Measurements from ENCODE around the gene GFRAL.
A peak's percentile ranks its signal among the peaks of the same experiment; 100 is the strongest.
"Not testable (repeated sequence)": the region's sequence is repeated elsewhere in the genome, so short reads cannot be mapped to it uniquely, and the experiment has no call there.

GFRAL gene

GRCh38 chr6:55290736-55291135 is 36.5 kb upstream of the GFRAL start:
- no peaks in the 10 kb centered on the region for H3K36me3 ChIP-seq (ENCODE audit: low read depth)
- no peaks in the 10 kb centered on the region for H3K4me1 ChIP-seq (ENCODE audit: insufficient read depth, poor library complexity, severe bottlenecking)
- ATAC-seq (ENCODE audit: low read depth) = no peak
- no peak overlapping the region for H3K27ac ChIP-seq (ENCODE audit: poor library complexity, severe bottlenecking)
- no peaks in the 10 kb centered on the region for H3K9me3 ChIP-seq (ENCODE audit: severe bottlenecking)
- no peaks in the 10 kb centered on the region for H3K27me3 ChIP-seq (ENCODE audit: insufficient read depth, poor library complexity, severe bottlenecking)
- no peak overlapping the region for H3K4me3 ChIP-seq (ENCODE audit: severe bottlenecking)
- DNase-seq (ENCODE audit: low spot score) = no peak
- no peak for TF ChIP-seq CTCF (IDR thresholded peaks at IDR 0.05; ENCODE audit: poor library complexity, severe bottlenecking)

GRCh38 chr6:55293116-55293515 is 34.2 kb upstream of the GFRAL start:
- Histone ChIP-seq H3K4me1 (ENCODE audit: insufficient read depth, poor library complexity, severe bottlenecking) (no peaks in the 10 kb centered on the region), H3K9me3 (ENCODE audit: severe bottlenecking) (peaks cover 3% of the 10 kb centered on the region), H3K27me3 (ENCODE audit: insufficient read depth, poor library complexity, severe bottlenecking) (no peaks in the 10 kb centered on the region), H3K36me3 (ENCODE audit: low read depth) (no peaks in the 10 kb centered on the region), H3K4me3 (ENCODE audit: severe bottlenecking) (no peak overlapping the region), H3K27ac (ENCODE audit: poor library complexity, severe bottlenecking) (no peak overlapping the region)
- peak; percentile 56 for TF ChIP-seq CTCF (IDR thresholded peaks at IDR 0.05; ENCODE audit: poor library complexity, severe bottlenecking)
- no peak for ATAC-seq (ENCODE audit: low read depth)
- no peak for DNase-seq (ENCODE audit: low spot score)

GRCh38 chr6:55297214-55297613 is 30.1 kb upstream of the GFRAL start:
- not testable (repeated sequence) for H3K36me3 ChIP-seq (ENCODE audit: low read depth); H3K27ac ChIP-seq (ENCODE audit: poor library complexity, severe bottlenecking); ATAC-seq (ENCODE audit: low read depth); H3K4me1 ChIP-seq (ENCODE audit: insufficient read depth, poor library complexity, severe bottlenecking); H3K4me3 ChIP-seq (ENCODE audit: severe bottlenecking); H3K9me3 ChIP-seq (ENCODE audit: severe bottlenecking); H3K27me3 ChIP-seq (ENCODE audit: insufficient read depth, poor library complexity, severe bottlenecking); DNase-seq (ENCODE audit: low spot score)

- ATAC-seq (ENCODE audit: low read depth) (no peak), DNase-seq (ENCODE audit: low spot score) (no peak)
Measured at GRCh38 chr6:55299286-55299985, 27.8 kb upstream of the GFRAL start.

GRCh38 chr6:55304747-55305146 is 22.5 kb upstream of the GFRAL start:
- DNase-seq (ENCODE audit: low spot score) (no peak), ATAC-seq (ENCODE audit: low read depth) (no peak)
- H3K27me3 ChIP-seq (ENCODE audit: insufficient read depth, poor library complexity, severe bottlenecking) = peaks cover 4% of the 10 kb centered on the region
- H3K27ac ChIP-seq (ENCODE audit: poor library complexity, severe bottlenecking) = no peak overlapping the region
- H3K4me1 ChIP-seq (ENCODE audit: insufficient read depth, poor library complexity, severe bottlenecking) = no peaks in the 10 kb centered on the region
- H3K4me3 ChIP-seq (ENCODE audit: severe bottlenecking) = no peak overlapping the region
- no peaks in the 10 kb centered on the region for H3K9me3 ChIP-seq (ENCODE audit: severe bottlenecking)
- no peaks in the 10 kb centered on the region for H3K36me3 ChIP-seq (ENCODE audit: low read depth)
- no peak for TF ChIP-seq CTCF (IDR thresholded peaks at IDR 0.05; ENCODE audit: poor library complexity, severe bottlenecking)

More at GRCh38 chr6:55299286-55299985, 27.8 kb upstream of the GFRAL start:
- Histone ChIP-seq H3K4me1 (ENCODE audit: insufficient read depth, poor library complexity, severe bottlenecking) (no peaks in the 10 kb centered on the region), H3K36me3 (ENCODE audit: low read depth) (no peaks in the 10 kb centered on the region), H3K9me3 (ENCODE audit: severe bottlenecking) (peaks cover 3% of the 10 kb centered on the region), H3K27me3 (ENCODE audit: insufficient read depth, poor library complexity, severe bottlenecking) (no peaks in the 10 kb centered on the region), H3K27ac (ENCODE audit: poor library complexity, severe bottlenecking) (no peak overlapping the region), H3K4me3 (ENCODE audit: severe bottlenecking) (no peak overlapping the region)
- no peak for TF ChIP-seq CTCF (IDR thresholded peaks at IDR 0.05; ENCODE audit: poor library complexity, severe bottlenecking)
